NCI-H146 treated with DMSO at 0.1 percent for 48 hours (cell line): ENCODE results near the gene GPN1.
A peak's percentile ranks its signal among the peaks of the same experiment; 100 is the strongest.
"Not testable (repeated sequence)": the region's sequence is repeated elsewhere in the genome, so short reads cannot be mapped to it uniquely, and the experiment has no call there.

Experiments used
- DNase-seq: peaks from one replicate; lab custom pipeline; 2025; ENCODE audit not compliant: unreplicated experiment; lab: John Stamatoyannopoulos, UW

GPN1 gene

DNA sequence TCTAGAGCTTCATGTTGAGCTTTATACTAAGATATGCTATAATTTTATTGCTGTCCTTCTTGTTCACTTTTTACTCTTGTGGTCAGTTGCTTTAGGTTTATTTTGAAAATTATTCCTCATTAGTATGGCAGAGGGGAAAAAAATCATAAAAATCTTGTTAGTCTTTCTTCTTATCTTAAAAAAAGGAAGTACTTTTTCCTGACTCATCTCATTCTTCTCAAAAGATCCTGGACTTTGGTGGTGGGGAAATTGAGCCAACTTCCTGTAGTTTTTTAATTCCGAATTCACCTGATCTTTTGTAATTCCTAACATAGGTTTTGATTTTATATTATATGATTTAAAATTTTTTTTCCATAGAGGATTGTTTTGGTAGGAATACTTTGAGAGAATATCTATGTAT is 38.6 kb downstream of the GPN1 start:
- DNase-seq, result no peak

- no peak for DNase-seq
These were observed 42.4 kb downstream of the GPN1 start for GRCh38 chr2:27671235-27671634.

- no peak for DNase-seq
These were observed 44.1 kb downstream of the GPN1 start for GRCh38 chr2:27672723-27673486.

GRCh38 chr2:27680571-27680970 is 51.7 kb downstream of the GPN1 start:
- DNase-seq, result no peak

GRCh38 chr2:27681841-27682240 is 53.0 kb downstream of the GPN1 start:
- no peak for DNase-seq

GRCh38 chr2:27682334-27682771 is 53.5 kb downstream of the GPN1 start:
- not testable (repeated sequence) for DNase-seq

DNA sequence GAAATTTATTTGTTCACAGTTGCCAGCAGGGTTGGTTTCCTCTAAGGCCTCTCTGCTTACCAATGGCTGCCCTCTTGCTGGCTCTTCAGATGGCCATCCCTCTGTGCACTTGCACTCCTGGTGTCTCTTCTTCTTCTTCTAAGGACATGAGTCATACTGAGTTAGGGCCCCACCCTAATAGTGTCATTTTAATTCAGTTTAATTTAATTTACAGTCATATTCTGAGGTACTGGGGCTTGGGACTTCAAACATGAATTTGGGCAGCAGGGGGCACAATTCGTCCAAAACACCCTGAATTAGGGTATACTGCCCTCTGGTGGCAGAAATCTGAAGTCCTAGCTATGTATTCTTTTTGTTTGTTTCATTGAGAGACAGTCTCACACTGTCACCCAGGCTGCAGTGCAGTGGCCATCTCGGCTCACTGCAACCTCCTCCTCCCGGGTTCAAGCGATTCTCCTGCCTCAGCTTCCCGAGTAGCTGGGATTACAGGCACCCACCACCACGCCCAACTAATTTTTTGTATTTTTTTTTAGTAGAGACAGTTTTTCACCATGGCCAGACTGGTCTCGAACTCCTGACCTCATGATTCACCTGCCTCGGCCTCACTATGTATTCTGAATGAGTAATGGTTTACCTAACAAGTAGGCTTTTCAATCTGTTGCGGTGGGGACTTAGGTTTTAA is 54.7 kb downstream of the GPN1 start:
- peak; percentile 83 for DNase-seq

DNA sequence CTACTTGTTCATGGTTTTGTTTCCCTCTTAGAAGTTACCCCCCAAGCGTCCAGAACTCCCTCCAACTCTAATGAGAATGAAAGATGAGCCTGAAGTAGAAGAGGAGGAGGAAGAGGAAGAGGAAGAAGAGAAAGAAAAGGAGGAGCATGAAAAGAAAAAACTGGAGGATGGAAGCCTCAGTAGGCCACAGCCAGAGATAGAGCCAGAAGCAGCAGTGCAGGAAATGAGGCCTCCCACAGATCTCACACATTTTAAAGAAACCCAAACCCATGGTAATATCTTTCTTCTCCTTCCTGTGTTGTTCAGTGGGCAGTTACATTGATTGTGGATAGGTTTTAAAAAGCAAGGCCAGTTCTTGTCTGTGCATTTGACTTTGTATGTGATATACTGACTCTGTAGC is 56.2 kb downstream of the GPN1 start:
- DNase-seq, result not testable (repeated sequence)

DNA sequence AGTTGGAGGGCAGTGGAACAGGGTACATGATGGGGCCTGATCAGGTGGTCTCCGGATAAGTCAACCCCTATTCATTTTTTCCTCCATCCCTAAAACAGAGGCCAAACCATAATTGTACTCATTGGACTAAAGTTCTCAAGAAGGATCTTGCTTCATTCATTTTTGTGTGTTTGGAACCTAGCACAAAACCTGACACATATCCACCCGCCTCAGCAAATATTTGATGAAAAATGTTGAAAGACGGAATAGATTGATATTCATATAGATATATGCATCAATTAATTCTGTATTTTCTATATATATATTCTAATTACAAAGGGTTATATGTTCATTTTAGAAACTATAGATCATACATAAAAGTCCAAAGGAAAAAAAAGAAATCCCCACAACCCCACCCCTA is 56.7 kb downstream of the GPN1 start:
- no peak for DNase-seq

DNA sequence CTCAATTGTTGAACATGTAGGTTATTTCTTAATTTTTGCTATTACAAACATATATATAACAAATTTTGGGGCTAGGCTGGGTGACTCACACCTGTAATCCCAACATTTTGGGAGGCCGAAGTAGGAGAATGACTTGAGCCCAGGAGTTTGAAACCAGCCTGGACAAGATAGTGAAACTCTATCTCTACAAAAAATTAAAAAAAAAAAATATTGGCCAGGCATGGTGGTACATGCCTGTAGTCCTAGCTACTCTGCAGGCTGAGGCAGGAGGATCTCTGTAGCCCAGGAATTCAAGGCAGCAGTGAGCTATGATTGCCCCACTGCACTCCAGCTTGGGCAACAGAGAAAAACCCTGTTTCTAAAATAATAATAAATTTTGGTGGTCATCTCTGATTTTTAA is 58.4 kb downstream of the GPN1 start:
- DNase-seq, result no peak

GRCh38 chr2:27689424-27689823 is 60.6 kb downstream of the GPN1 start:
- DNase-seq, result no peak

GRCh38 chr2:27690052-27690451 is 61.2 kb downstream of the GPN1 start:
- DNase-seq, result no peak

DNA sequence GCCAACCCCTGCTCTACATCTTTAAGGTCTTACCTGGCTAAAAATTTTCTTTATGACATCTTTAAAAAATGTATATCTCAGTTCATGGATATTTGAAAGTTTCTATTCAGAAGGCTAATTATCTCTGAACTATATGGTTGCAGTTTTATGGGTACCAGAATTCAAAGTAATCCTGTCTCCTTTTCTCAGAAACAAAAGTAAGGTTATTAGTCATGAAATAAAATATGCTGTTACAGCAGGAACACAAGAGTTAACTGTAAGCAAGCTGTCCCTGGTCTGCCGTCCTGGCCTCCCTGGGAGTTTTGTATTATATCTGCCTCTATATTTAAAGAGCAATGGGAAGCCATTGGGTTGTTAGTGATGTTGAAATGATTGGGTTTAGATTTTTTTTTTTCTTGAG is 68.8 kb downstream of the GPN1 start:
- no peak for DNase-seq
